Spinal cord (tissue), 10 donors: Measurements from ENCODE around the gene PTOV1. TPM values are rescaled to one million over a fixed set of nuclear protein-coding genes. Genes with fewer than 3 reads are reported as not detected.

Experiments used
- DNase-seq, 6 donors: peaks; one replicate each; pipeline versions ENCODE4 v3.0.0 to v3.0.0-alpha.2; 2013 to 2015; ENCODE audit warnings: low spot score in 6 of 6, low read depth in 4 of 6
- H3K27ac ChIP-seq: one replicate; pipeline ENCODE4 v1.5.1; 2013; ENCODE audit warnings: low read depth, low read length, control low read depth
- H3K27me3 ChIP-seq: one replicate; pipeline ENCODE4 v1.6.1; 2013; ENCODE audit warnings: low read length; ENCODE audit not compliant: control insufficient read depth, insufficient read depth
- H3K36me3 ChIP-seq: one replicate; pipeline ENCODE4 v1.6.1; 2013; ENCODE audit warnings: low read length; ENCODE audit not compliant: control insufficient read depth, insufficient read depth
- H3K4me1 ChIP-seq: one replicate; pipeline ENCODE4 v1.6.1; 2013; ENCODE audit warnings: low read length; ENCODE audit not compliant: control insufficient read depth, insufficient read depth
- H3K4me3 ChIP-seq: one replicate; pipeline ENCODE4 v1.5.1; 2013; ENCODE audit warnings: low read depth, low read length, control low read depth
- H3K9me3 ChIP-seq: one replicate; pipeline ENCODE4 v1.6.1; 2013; ENCODE audit warnings: low read length; ENCODE audit not compliant: control insufficient read depth, insufficient read depth
- WGBS: methylation state at CpG from one replicate; pipeline ENCODE4 v1.1.5; 2013; ENCODE audit warnings: missing lambda C conversion rate; ENCODE audit not compliant: insufficient coverage; 5-methylcytosine and 5-hydroxymethylcytosine counted together
- long read RNA-seq, 4 donors: transcript quantifications; one replicate each; lab custom pipeline, GENCODE V29; 2026
- polyA plus RNA-seq, 2 donors: library from polyadenylated mRNA; unstranded; fragments of 120-200 nt; gene quantifications; one replicate each; pipeline ENCODE4 v1.2.1, GENCODE V29; 2013; ENCODE audit not compliant: insufficient read length in 2 of 2
- total RNA-seq, 2 donors: library from RNA; depleted of rRNA in 1 of 2; stranded (reverse); fragments of 120-200 nt in 1 of 2; fragments of >200 nt in 1 of 2; gene quantifications; one replicate each; pipeline versions ENCODE4 v1.2.3 to v1.2.4, GENCODE V29; 2013 to 2014
- donor health status: healthy.

PTOV1 gene
- total RNA-seq (100 to 1,000 TPM in 1 of 2 donors, 10 to 100 TPM in 1; 62.2 to 220 TPM), polyA plus RNA-seq (100 to 1,000 TPM; 420 to 438 TPM)
- long read RNA-seq, donor 1, transcript PTOV1-205 (1 exons, 1,880 nt) = minor isoform, 13 of 158 reads
- long read RNA-seq, donor 1, transcript PTOV1-208 (2 exons, 327 nt) = minor isoform, 7 of 158 reads
- long read RNA-seq, donor 1, transcript PTOV1-220 (13 exons, 1,587 nt) = minor isoform, 8 of 158 reads
- long read RNA-seq, donor 1, transcript PTOV1-212 (13 exons, 1,577 nt) = major isoform, 68 of 158 reads
- long read RNA-seq, donor 1, partial matches to known transcripts = 45 of 158 reads
- long read RNA-seq, donor 1, other reads (novel, unspliced or antisense) = 12 of 158 reads
- long read RNA-seq, donor 2, transcript PTOV1-212 (13 exons, 1,577 nt) = major isoform, 43 of 73 reads
- long read RNA-seq, donor 2, transcript PTOV1-220 (13 exons, 1,587 nt) = minor isoform, 8 of 73 reads
- long read RNA-seq, donor 2, transcript PTOV1-205 (1 exons, 1,880 nt) = minor isoform, 9 of 73 reads
- long read RNA-seq, donor 2, partial matches to known transcripts = 6 of 73 reads
- long read RNA-seq, donor 2, other reads (novel, unspliced or antisense) = 0 of 73 reads
- long read RNA-seq, donor 3, transcript PTOV1-220 (13 exons, 1,587 nt) = minor isoform, 7 of 78 reads
- long read RNA-seq, donor 3, transcript PTOV1-212 (13 exons, 1,577 nt) = major isoform, 33 of 78 reads
- long read RNA-seq, donor 3, transcript PTOV1-209 (8 exons, 1,716 nt) = minor isoform, 5 of 78 reads
- long read RNA-seq, donor 3, transcript PTOV1-205 (1 exons, 1,880 nt) = minor isoform, 6 of 78 reads
- long read RNA-seq, donor 3, partial matches to known transcripts = 13 of 78 reads
- long read RNA-seq, donor 3, other reads (novel, unspliced or antisense) = 9 of 78 reads
- long read RNA-seq, donor 4, transcript PTOV1-220 (13 exons, 1,587 nt) = minor isoform, 9 of 134 reads
- long read RNA-seq, donor 4, transcript PTOV1-205 (1 exons, 1,880 nt) = major isoform, 54 of 134 reads
- long read RNA-seq, donor 4, transcript PTOV1-208 (2 exons, 327 nt) = minor isoform, 10 of 134 reads
- long read RNA-seq, donor 4, transcript PTOV1-212 (13 exons, 1,577 nt) = minor isoform, 39 of 134 reads
- long read RNA-seq, donor 4, partial matches to known transcripts = 12 of 134 reads
- long read RNA-seq, donor 4, other reads (novel, unspliced or antisense) = 0 of 134 reads

DNA sequence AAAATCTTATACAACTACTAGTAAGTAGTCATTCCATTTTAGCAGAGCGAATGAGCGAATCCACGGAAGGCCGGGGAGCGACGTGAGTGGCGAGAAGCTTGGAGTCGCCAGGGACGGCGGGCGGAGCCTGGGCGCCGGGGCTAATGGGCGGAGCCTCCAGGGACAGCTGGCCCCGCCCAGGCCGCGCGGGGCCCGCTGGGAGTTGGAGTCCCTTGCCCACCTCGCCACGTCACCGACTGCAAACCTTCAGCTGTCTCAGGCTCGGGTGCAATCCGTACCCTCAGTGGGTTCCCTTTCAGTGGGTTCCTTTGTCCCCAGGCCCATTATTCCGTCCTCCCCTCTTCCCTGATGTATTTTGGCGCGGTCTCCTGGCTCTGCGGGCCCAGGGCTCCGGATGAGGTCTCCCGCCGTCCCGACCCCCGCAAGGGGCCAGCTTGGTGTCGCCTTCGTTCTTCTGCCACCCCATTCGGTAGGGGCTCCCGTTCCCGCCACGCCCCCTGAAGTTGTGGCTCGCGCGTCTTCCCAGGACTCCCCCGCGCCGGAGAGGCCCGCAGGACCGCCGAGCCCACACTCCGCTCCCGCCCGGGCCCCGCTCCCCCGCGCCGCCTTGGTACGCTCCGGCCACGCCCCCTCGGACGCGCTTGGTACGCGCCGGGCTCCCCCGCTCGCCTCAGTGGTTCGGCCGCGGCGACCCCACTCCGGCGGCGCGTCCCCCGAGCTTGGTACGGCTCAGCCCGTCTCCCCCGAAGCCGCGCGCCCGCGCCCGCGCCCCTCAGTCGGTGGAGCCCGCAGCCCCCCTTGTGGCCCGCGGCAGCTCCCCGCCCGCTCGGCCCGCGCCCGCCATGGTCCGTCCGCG is at the start of gene PTOV1:
Gene PTOV1 (plus strand): TSS at position 673 of the 856 bp plus-strand sequence.
- Histone ChIP-seq H3K4me3 (peak within 1 kb of the TSS; percentile 94), H3K36me3 (peaks cover 27% of the 10 kb centered on the region), H3K9me3 (no peaks in the 10 kb centered on the region), H3K27ac (peak within 1 kb of the TSS; percentile 100), H3K4me1 (peaks cover 36% of the 10 kb centered on the region), H3K27me3 (no peaks in the 10 kb centered on the region)
- under 1% methylated on average over 98 of the region's 98 CpGs for WGBS
- DNase-seq = peak; percentile 77 to 97 (median 88)

GRCh38 chr19:49801401-49801888 is 49.5 kb upstream of the PTOV1 start:
- Histone ChIP-seq H3K4me3 (peak overlapping the region; percentile 58), H3K27me3 (no peaks in the 10 kb centered on the region), H3K9me3 (no peaks in the 10 kb centered on the region), H3K4me1 (peaks cover 25% of the 10 kb centered on the region), H3K36me3 (peaks cover 93% of the 10 kb centered on the region), H3K27ac (no peak overlapping the region)
- WGBS = 49% methylated on average over 23 of the region's 32 CpGs
- no peak for DNase-seq

GRCh38 chr19:49801966-49802661 is 48.8 kb upstream of the PTOV1 start:
- WGBS = 10% methylated on average over 37 of the region's 38 CpGs
- H3K4me1 ChIP-seq = peaks cover 25% of the 10 kb centered on the region
- DNase-seq = peak in 5 of 6 donors; percentile 86 to 98 (median 92)
- H3K9me3 ChIP-seq = no peaks in the 10 kb centered on the region
- peak overlapping the region; percentile 58 for H3K4me3 ChIP-seq
- peaks cover 93% of the 10 kb centered on the region for H3K36me3 ChIP-seq
- H3K27ac ChIP-seq = peak overlapping the region; percentile 76
- H3K27me3 ChIP-seq = no peaks in the 10 kb centered on the region

DNA sequence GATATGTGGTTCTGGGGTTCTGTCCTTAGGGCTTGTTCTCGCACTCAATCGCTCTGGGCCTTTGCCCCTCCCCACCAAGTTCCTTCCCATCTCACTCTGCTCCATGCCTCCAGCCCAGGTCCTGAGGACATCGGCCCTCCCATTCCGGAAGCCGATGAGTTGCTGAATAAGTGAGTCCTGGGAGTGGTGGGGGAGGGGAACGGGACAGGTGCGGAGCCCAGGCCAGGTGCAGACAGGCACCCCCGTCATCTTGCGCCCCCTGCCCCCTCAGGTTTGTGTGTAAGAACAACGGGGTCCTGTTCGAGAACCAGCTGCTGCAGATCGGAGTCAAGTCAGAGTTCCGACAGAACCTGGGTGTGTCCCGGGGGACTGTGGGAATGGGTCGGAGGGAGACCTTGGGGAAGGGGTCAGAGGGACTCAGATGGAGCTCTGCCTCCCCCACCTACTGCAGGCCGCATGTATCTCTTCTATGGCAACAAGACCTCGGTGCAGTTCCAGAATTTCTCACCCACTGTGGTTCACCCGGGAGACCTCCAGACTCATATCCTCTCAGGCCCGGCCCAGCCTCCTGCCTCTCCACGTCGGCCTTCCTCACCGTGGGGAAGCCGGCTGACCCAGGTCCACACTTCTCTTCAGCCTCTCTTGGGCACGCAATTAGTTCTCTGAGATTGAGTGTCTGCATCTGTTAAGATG is 48.0 kb upstream of the PTOV1 start:
- Histone ChIP-seq H3K4me3 (no peak overlapping the region), H3K27ac (no peak overlapping the region), H3K4me1 (peaks cover 30% of the 10 kb centered on the region), H3K27me3 (no peaks in the 10 kb centered on the region), H3K9me3 (no peaks in the 10 kb centered on the region), H3K36me3 (peaks cover 98% of the 10 kb centered on the region)
- 88% methylated on average over 11 of the region's 24 CpGs for WGBS
- no peak for DNase-seq

- peaks cover 98% of the 10 kb centered on the region for H3K36me3 ChIP-seq
- no peak overlapping the region for H3K27ac ChIP-seq
- no peak overlapping the region for H3K4me3 ChIP-seq
- H3K27me3 ChIP-seq = no peaks in the 10 kb centered on the region
- H3K9me3 ChIP-seq = no peaks in the 10 kb centered on the region
- 99% methylated on average over 5 of the region's 6 CpGs for WGBS
- peaks cover 35% of the 10 kb centered on the region for H3K4me1 ChIP-seq
- no peak for DNase-seq
Observed at GRCh38 chr19:49803529-49803856, 47.5 kb upstream of the PTOV1 start.

DNA sequence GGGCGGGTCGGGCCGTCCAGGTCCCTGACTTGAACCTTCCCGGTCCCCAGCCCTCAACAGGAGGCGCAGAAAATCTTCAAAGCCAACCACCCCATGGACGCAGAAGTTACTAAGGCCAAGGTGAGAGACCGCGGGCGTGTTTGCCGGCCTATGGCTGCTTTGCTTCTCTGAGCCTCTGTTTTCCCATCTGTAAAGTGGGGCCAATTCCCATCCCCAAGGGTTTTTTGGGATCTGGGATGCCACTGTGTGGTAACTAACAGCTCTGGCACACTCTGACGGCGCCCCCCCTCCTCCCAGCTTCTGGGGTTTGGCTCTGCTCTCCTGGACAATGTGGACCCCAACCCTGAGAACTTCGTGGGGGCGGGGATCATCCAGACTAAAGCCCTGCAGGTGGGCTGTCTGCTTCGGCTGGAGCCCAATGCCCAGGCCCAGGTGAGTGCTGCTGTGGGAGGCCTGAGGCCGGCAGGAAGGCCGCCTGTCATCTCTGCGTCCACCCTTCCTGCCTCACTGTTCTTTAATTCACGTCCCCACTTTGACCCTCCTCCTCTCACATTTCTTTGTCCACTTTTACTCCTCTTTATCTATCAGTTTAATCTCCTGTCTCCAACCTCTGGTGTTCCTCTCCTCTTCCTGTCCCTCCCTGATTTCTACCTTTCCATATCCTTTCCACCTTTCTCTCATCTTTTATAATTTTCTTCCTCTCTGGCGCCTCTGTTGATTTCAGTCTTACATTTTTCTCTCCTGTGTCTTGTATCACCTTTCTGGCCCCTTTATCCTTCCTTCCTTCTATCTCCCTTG is 44.9 kb upstream of the PTOV1 start:
- 79% methylated on average over 17 of the region's 20 CpGs for WGBS
- H3K27ac ChIP-seq = no peak overlapping the region
- H3K27me3 ChIP-seq = no peaks in the 10 kb centered on the region
- no peaks in the 10 kb centered on the region for H3K9me3 ChIP-seq
- DNase-seq = no peak
- H3K36me3 ChIP-seq = peaks cover 73% of the 10 kb centered on the region
- H3K4me1 ChIP-seq = peaks cover 49% of the 10 kb centered on the region
- no peak overlapping the region for H3K4me3 ChIP-seq

GRCh38 chr19:49806620-49806959 is 44.4 kb upstream of the PTOV1 start:
- Histone ChIP-seq H3K27ac (no peak overlapping the region), H3K36me3 (peaks cover 67% of the 10 kb centered on the region), H3K4me3 (no peak overlapping the region), H3K27me3 (no peaks in the 10 kb centered on the region), H3K9me3 (no peaks in the 10 kb centered on the region), H3K4me1 (peaks cover 46% of the 10 kb centered on the region)
- no peak for DNase-seq
- WGBS = 91% methylated on average over 6 of the region's 8 CpGs
